Right renal cortex interstitium (tissue), 3 donors: ENCODE measurements around the gene GPSM3. TPM values are rescaled to one million over a fixed set of nuclear protein-coding genes. Genes with fewer than 3 reads are reported as not detected.

Source experiments
- DNase-seq, 3 donors: peaks; one replicate each; pipeline ENCODE4 v3.0.0-alpha.2; 2013; ENCODE audit warnings: low read depth in 3 of 3, low spot score in 2 of 3
- polyA plus RNA-seq, 3 donors: library from polyadenylated mRNA; unstranded; fragments of 120-200 nt; gene quantifications; one replicate each; pipeline ENCODE4 v1.2.1, GENCODE V29; 2013; ENCODE audit not compliant: insufficient read length in 3 of 3

GPSM3 gene
- polyA plus RNA-seq, 3 donors: 7.7 to 9.9 (median 8.4) TPM

- peak in 2 of 3 donors; percentile 90 to 94 for DNase-seq
Measured at GRCh38 chr6:32175711-32176475, 16.6 kb downstream of the GPSM3 start, which contains the start of gene AGPAT1. AGPAT1 (minus strand) TSS chr6:32176084; CDS start chr6:32171496, 4,588 bp downstream.

GRCh38 chr6:32175322-32175710, 17.1 kb downstream of the GPSM3 start:
- no peak for DNase-seq

- DNase-seq: no peak
Measured at GRCh38 chr6:32174416-32174815, 18.0 kb downstream of the GPSM3 start.

- DNase-seq: no peak
Measured at GRCh38 chr6:32173051-32173727, 19.3 kb downstream of the GPSM3 start.

- no peak for DNase-seq
Measured at GRCh38 chr6:32171234-32171633, 21.2 kb downstream of the GPSM3 start.

GRCh38 chr6:32170294-32170693, 22.1 kb downstream of the GPSM3 start:
- DNase-seq: no peak

- no peak for DNase-seq
Measured at GRCh38 chr6:32168807-32169591, 23.4 kb downstream of the GPSM3 start.

- no peak for DNase-seq
Measured at GRCh38 chr6:32168350-32168749, 24.1 kb downstream of the GPSM3 start.

GRCh38 chr6:32167761-32168262, 24.6 kb downstream of the GPSM3 start:
- DNase-seq: no peak

GRCh38 chr6:32167154-32167760, 25.2 kb downstream of the GPSM3 start:
- no peak for DNase-seq

- no peak for DNase-seq
Measured at GRCh38 chr6:32166411-32167061, 25.9 kb downstream of the GPSM3 start.

GRCh38 chr6:32164295-32164694, 28.1 kb downstream of the GPSM3 start, which contains the start of gene EGFL8:
EGFL8 (plus strand) TSS chr6:32164595; CDS start chr6:32166166, 1,571 bp downstream.
- no peak for DNase-seq

GRCh38 chr6:32163559-32164258, 28.7 kb downstream of the GPSM3 start:
- no peak for DNase-seq

- no peak for DNase-seq
Measured at GRCh38 chr6:32158052-32158451, 34.4 kb downstream of the GPSM3 start.

- DNase-seq: no peak
Measured at GRCh38 chr6:32156891-32157290, 35.6 kb downstream of the GPSM3 start.

GRCh38 chr6:32154514-32155161, 37.8 kb downstream of the GPSM3 start:
- DNase-seq: no peak

- peak; percentile 88 to 91 (median 89) for DNase-seq
Measured at GRCh38 chr6:32153564-32154513, 38.6 kb downstream of the GPSM3 start, which contains the start of gene PPT2. PPT2 (plus strand) TSS chr6:32154141; CDS start chr6:32154595, 454 bp downstream.
